Ovary (tissue), 3 donors: ENCODE results near the gene CDK5RAP1.

ENCODE experiments used
- CTCF ChIP-seq, 3 donors: fragments of 450-650 bp in 2 of 3; fragments of 200-600 bp in 1 of 3; IDR thresholded peaks; one replicate each; pipeline versions ENCODE4 v1.5.1 to v1.8.0; 2016 to 2022; ENCODE audit warnings: antibody characterized with exemption in 3 of 3, mild to moderate bottlenecking in 1 of 3
- POLR2A ChIP-seq: fragments of 450-650 bp; IDR thresholded peaks from one replicate; pipeline ENCODE4 v1.6.1; 2017; ENCODE audit warnings: antibody characterized with exemption, mild to moderate bottlenecking, moderate library complexity
- donor health status: DM: no; HTN: no; CAD: no.

GRCh38 chr20:33443006-33443511 is 41.7 kb upstream of the CDK5RAP1 start:
- TF ChIP-seq CTCF (IDR thresholded peaks at IDR 0.05) (no peak), POLR2A (no peak)
